HepG2 (cell line): Measurements from ENCODE around the gene GRIP2. TPM values are rescaled to one million over a fixed set of nuclear protein-coding genes. Genes with fewer than 3 reads are reported as not detected.
A peak's percentile ranks its signal among the peaks of the same experiment; 100 is the strongest.

Experiments
- ATAC-seq: fragments of 200-7000 bp; cut with Tn5 transposase; 3 replicates; pipeline ENCODE4 v1.9.1; 2020; ENCODE audit warnings: mild to moderate bottlenecking, moderate library complexity
- BruUV-seq: library from RNA; stranded (reverse); fragments of 400-500 nt; replicated peaks from 2 replicates; lab custom pipeline; 2021; lab: Mats Ljungman, UMichigan
- CTCF ChIA-PET: fragments of 300-600 bp; formaldehyde crosslinking; extraction: SDS; loops from one replicate; lab custom pipeline; 2021; ENCODE audit warnings: low total read pairs, inconsistent platforms, low intra/inter-chr PET ratio; lab: Yijun Ruan, JAX
- POLR2A ChIA-PET: fragments of 350-600 bp; sonication (Branson Sonifier 250); formaldehyde crosslinking; loops from one replicate; lab custom pipeline; 2020; ENCODE audit warnings: antibody characterized with exemption, inconsistent platforms; lab: Yijun Ruan, JAX
- DNase-seq: peaks from one replicate; pipeline ENCODE4 v3.0.0-alpha.2; 2015; ENCODE audit warnings: low spot score
- FAIRE-seq: peaks from 3 replicates; lab custom pipeline; 2011; peaks lifted over from hg19 to GRCh38; lab: Jason Lieb, UNC
- H2AFZ ChIP-seq: one replicate; pipeline ENCODE4 v1.6.1; 2011; ENCODE audit warnings: low read length, inconsistent platforms
- H3K27ac ChIP-seq: fragments of 300-600 bp; 3 replicates; pipeline ENCODE4 v1.8.0; 2011; ENCODE audit warnings: mixed run types, mild to moderate bottlenecking, mixed read lengths, low read length, inconsistent platforms; ENCODE audit not compliant: insufficient read depth; ENCODE audit errors: extremely low read length
- H3K27me3 ChIP-seq, 2 experiments: fragments of 200-600 bp in 1 of 2; 2 replicates in 1 of 2; 3 replicates in 1 of 2; pipeline versions ENCODE4 v1.6.0 to v1.8.0; 2011; ENCODE audit warnings: low read length in 2 of 2, mild to moderate bottlenecking in 2 of 2, moderate library complexity in 2 of 2, inconsistent platforms in 1 of 2; ENCODE audit not compliant: insufficient read depth in 2 of 2, control insufficient read depth in 1 of 2
- H3K36me3 ChIP-seq, 2 experiments: fragments of 200-600 bp in 1 of 2; replicated peaks in 1 of 2; 2 replicates in 1 of 2; 3 replicates in 1 of 2; pipeline versions ENCODE4 v1.5.1 to v1.8.0; 2011; ENCODE audit warnings: low read length in 2 of 2, inconsistent platforms in 1 of 2; ENCODE audit not compliant: insufficient read depth in 2 of 2, control insufficient read depth in 1 of 2
- H3K4me1 ChIP-seq: 2 replicates; pipeline ENCODE4 v1.5.1; 2012; ENCODE audit warnings: low read length, inconsistent platforms; ENCODE audit not compliant: insufficient read depth
- H3K4me2 ChIP-seq: 2 replicates; pipeline ENCODE4 v1.6.0; 2011; ENCODE audit warnings: low read depth, low read length, inconsistent platforms
- H3K4me3 ChIP-seq, 3 experiments: fragments of 200-600 bp in 1 of 3; sonication (generic), shearing (Covaris generic) in 1 of 3; replicated peaks in 1 of 3; 2 replicates each; pipeline ENCODE4 v1.5.1; 2011 to 2016; ENCODE audit warnings: low read length in 3 of 3, inconsistent platforms in 2 of 3, low read depth in 2 of 3, mild to moderate bottlenecking in 2 of 3, control low read depth in 1 of 3, mixed read lengths in 1 of 3; ENCODE audit not compliant: insufficient read depth in 1 of 3
- H3K79me2 ChIP-seq: one replicate; pipeline ENCODE4 v1.6.1; 2011; ENCODE audit warnings: low read length, inconsistent platforms; ENCODE audit not compliant: insufficient read depth
- H3K9ac ChIP-seq: 2 replicates; pipeline ENCODE4 v1.6.0; 2011; ENCODE audit warnings: mild to moderate bottlenecking, low read depth, low read length, inconsistent platforms; ENCODE audit not compliant: insufficient read depth
- H3K9me3 ChIP-seq: 2 replicates; pipeline ENCODE4 v1.5.1; 2012; ENCODE audit warnings: mild to moderate bottlenecking, low read length
- H4K20me1 ChIP-seq: 2 replicates; pipeline ENCODE4 v1.6.0; 2011; ENCODE audit warnings: inconsistent platforms, mild to moderate bottlenecking, low read length, moderate library complexity; ENCODE audit not compliant: insufficient read depth
- AGO1 ChIP-seq: fragments of 200-400 bp; formaldehyde crosslinking; IDR thresholded peaks from 2 replicates; pipeline ENCODE4 v1.6.1; 2017; ENCODE audit warnings: mild to moderate bottlenecking, low read depth, low read length, moderate library complexity; ENCODE audit not compliant: poor library complexity, severe bottlenecking
- CBFB ChIP-seq: sonication (generic); formaldehyde crosslinking; IDR thresholded peaks from 2 replicates; pipeline ENCODE4 v1.4.0; 2020; ENCODE audit warnings: missing genetic modification reagents
- ELF4 ChIP-seq: sonication (generic); formaldehyde crosslinking; IDR thresholded peaks from 2 replicates; pipeline ENCODE4 v1.5.0; 2020; ENCODE audit warnings: missing genetic modification reagents, mild to moderate bottlenecking, moderate library complexity, borderline replicate concordance
- HNRNPL ChIP-seq: fragments of 200-400 bp; formaldehyde crosslinking; IDR thresholded peaks from 2 replicates; pipeline ENCODE4 v1.6.1; 2017; ENCODE audit warnings: mild to moderate bottlenecking, low read depth, low read length
- ISX ChIP-seq: sonication (generic); formaldehyde crosslinking; conservative IDR thresholded peaks from 2 replicates; pipeline ENCODE4 v1.5.0; 2020; ENCODE audit warnings: missing genetic modification reagents
- MEIS1 ChIP-seq: sonication (generic); formaldehyde crosslinking; IDR thresholded peaks from 2 replicates; pipeline ENCODE4 v1.9.0; 2021; ENCODE audit warnings: mild to moderate bottlenecking, missing genetic modification reagents, moderate library complexity, borderline replicate concordance
- PBX2 ChIP-seq: IDR thresholded peaks from 2 replicates; pipeline ENCODE4 v1.6.1; 2016; ENCODE audit warnings: control low read depth
- PCBP2 ChIP-seq: fragments of 200-400 bp; formaldehyde crosslinking; optimal IDR thresholded peaks from 2 replicates; pipeline ENCODE3; 2018; ENCODE audit warnings: low read length, low read depth; ENCODE audit not compliant: poor library complexity, severe bottlenecking
- RAD21 ChIP-seq: fragments of 450-650 bp; formaldehyde crosslinking; IDR thresholded peaks from 2 replicates; pipeline ENCODE4 v1.5.0; 2020; ENCODE audit warnings: mild to moderate bottlenecking
- SYNCRIP ChIP-seq: fragments of 200-400 bp; formaldehyde crosslinking; IDR thresholded peaks from 2 replicates; pipeline ENCODE4 v1.6.1; 2018; ENCODE audit warnings: mild to moderate bottlenecking, low read depth, low read length; ENCODE audit not compliant: insufficient read depth
- TAF15 ChIP-seq: fragments of 200-400 bp; formaldehyde crosslinking; IDR thresholded peaks from one replicate; pipeline ENCODE4 v1.6.1; 2018; ENCODE audit warnings: mild to moderate bottlenecking, low read depth, low read length; ENCODE audit not compliant: poor library complexity, severe bottlenecking
- TCF7L2 ChIP-seq: IDR thresholded peaks from 2 replicates; pipeline ENCODE4 v1.6.1; 2011; ENCODE audit warnings: mild to moderate bottlenecking, low read depth, low read length, moderate library complexity
- ZBTB14 ChIP-seq: sonication (generic); formaldehyde crosslinking; IDR thresholded peaks from 2 replicates; pipeline ENCODE4 v1.4.0; 2020; ENCODE audit warnings: missing genetic modification reagents
- ZC3H4 ChIP-seq: sonication (generic); formaldehyde crosslinking; IDR thresholded peaks from 2 replicates; pipeline ENCODE4 v1.4.0; 2020; ENCODE audit warnings: missing genetic modification reagents, borderline replicate concordance
- ZNF354B ChIP-seq: sonication (generic); formaldehyde crosslinking; IDR thresholded peaks from 2 replicates; pipeline ENCODE4 v1.8.0; 2022; ENCODE audit warnings: mild to moderate bottlenecking, missing genetic modification reagents
- ZNF44 ChIP-seq: sonication (generic); formaldehyde crosslinking; IDR thresholded peaks from 2 replicates; pipeline ENCODE4 v1.5.1; 2020; ENCODE audit warnings: mild to moderate bottlenecking, missing genetic modification reagents
- ZNF678 ChIP-seq: sonication (generic); formaldehyde crosslinking; IDR thresholded peaks from 2 replicates; pipeline ENCODE4 v1.4.0; 2020; ENCODE audit warnings: mild to moderate bottlenecking, missing genetic modification reagents
- ZNF749 ChIP-seq: sonication (generic); formaldehyde crosslinking; IDR thresholded peaks from 2 replicates; pipeline ENCODE4 v1.8.0; 2022; ENCODE audit warnings: mild to moderate bottlenecking, missing genetic modification reagents, moderate library complexity, borderline replicate concordance
- ZSCAN31 ChIP-seq: sonication (generic); formaldehyde crosslinking; IDR thresholded peaks from 2 replicates; pipeline ENCODE4 v1.5.0; 2020; ENCODE audit warnings: low read depth, mild to moderate bottlenecking, missing genetic modification reagents
- WGBS: methylation state at CpG from one replicate; pipeline ENCODE4 v1.1.6; 2017; ENCODE audit warnings: low lambda C conversion rate; 5-methylcytosine and 5-hydroxymethylcytosine counted together
- in situ Hi-C: cut with HindIII; loops from 2 replicates; pipeline ENCODE4 v1.10.0; 2017; ENCODE audit warnings: low pct_unique_long_range_greater_than_20kb; ENCODE audit not compliant: extremely low pct_ligation_motif_present
- intact Hi-C: fragments of 100-400 bp; cut with micrococcal nuclease; formaldehyde crosslinking; loops from one replicate; pipeline ENCODE4 v1.10.0; 2022; ENCODE audit not compliant: unreplicated experiment
- polyA plus RNA-seq, 8 experiments: library from polyadenylated mRNA; depleted of rRNA in 3 of 8; stranded (reverse) in 7 of 8; unstranded in 1 of 8; fragments of >200 nt; fragmentation: Illumina TruSeq in 4 of 8; extraction: Trizol in 4 of 8; gene quantifications; 2 replicates each; pipeline versions ENCODE4 v1.2.1 to v1.2.3, GENCODE V29; 2011 to 2016; ENCODE audit warnings: low read depth in 4 of 8, missing spikeins in 1 of 8, mixed read lengths in 1 of 8; ENCODE audit not compliant: insufficient read depth in 1 of 8
- total RNA-seq, 5 experiments: library from RNA; depleted of rRNA; stranded (reverse); fragments of >200 nt; fragmentation: Illumina TruSeq; extraction: Trizol; gene quantifications; 2 replicates each; pipeline ENCODE4 v1.2.3, GENCODE V29; 2016; ENCODE audit warnings: low read depth in 1 of 5

GRIP2 gene
- total and polyA plus RNA-seq, 2 of the 13 experiments (the other 11 are each of a cell fraction or from before 2014, with no cell fraction given), result 0.11 to 0.24 TPM

- Histone ChIP-seq H3K4me1 (peaks cover 11% of the 10 kb centered on the region), H3K9me3 (no peaks in the 10 kb centered on the region), H3K27me3 (peaks cover 3 to 47% of the 10 kb centered on the region in 2 experiments; a peak in 3 of 5 replicates), H2AFZ (no peak overlapping the region), H3K79me2 (no peaks in the 10 kb centered on the region)
- TF ChIP-seq ZC3H4 (CRISPR knock-in tag) (no peak), PCBP2 (no peak), ZNF678 (CRISPR knock-in tag) (no peak), AGO1 (no peak), ZSCAN31 (CRISPR knock-in tag) (no peak), ZNF44 (CRISPR knock-in tag) (no peak), ZNF354B (no peak), ISX (CRISPR knock-in tag) (no peak), TAF15 (no peak), ELF4 (CRISPR knock-in tag) (no peak), TCF7L2 (0 out of 2 replicates have a peak, but pooled peaks have one; percentile 37), MEIS1 (no peak), CBFB (CRISPR knock-in tag) (no peak), ZBTB14 (CRISPR knock-in tag) (no peak), PBX2 (CRISPR knock-in tag) (0 out of 2 replicates have a peak, but pooled peaks have one; percentile 30), SYNCRIP (no peak), HNRNPL (peak; percentile 85), RAD21 (CRISPR knock-in tag) (no peak), ZNF749 (CRISPR knock-in tag) (no peak)
- TF ChIP-seq, all 625 proteins: peak for 3
- intact Hi-C loops (no loop called here), in situ Hi-C loops (no loop called here)
- BruUV-seq, result no TSS peak
- POLR2A ChIA-PET, result no interaction called here
- no peak overlapping the region for H3K27ac ChIP-seq
- WGBS, result 19% methylated on average over 4 of the region's 22 CpGs
- FAIRE-seq, result no peak
- no peaks in the 10 kb centered on the region for H4K20me1 ChIP-seq
- no peak overlapping the region; a peak in 1 of 6 replicates for H3K4me3 ChIP-seq
- no peak overlapping the region for H3K9ac ChIP-seq
- no peak for DNase-seq
- ATAC-seq, result peak; percentile 72
- CTCF ChIA-PET, result no interaction called here
- H3K4me2 ChIP-seq, result peak overlapping the region; percentile 32; the same call in 1 of the 2 replicates
- no peaks in the 10 kb centered on the region for H3K36me3 ChIP-seq
Measured at GRCh38 chr3:14555835-14556234, 15.7 kb upstream of the GRIP2 start.
